ENCODE data around the gene DNAJC6. TPM values are rescaled to one million over a fixed set of nuclear protein-coding genes. Genes with fewer than 3 reads are reported as not detected.

DNAJC6 gene
- polyA plus RNA-seq, 2 of the 4 experiments (the other 2 are of a cell fraction), result 3.0 to 5.0 TPM

- no peak for TF ChIP-seq NFE2L2 (conservative IDR thresholded peaks at IDR 0.05; ENCODE audit: low read length)
- TF ChIP-seq PHF8 (IDR thresholded peaks at IDR 0.05; ENCODE audit: borderline replicate concordance, low read depth), result no peak
Measured at GRCh38 chr1:65429078-65429477, 119.7 kb downstream of the DNAJC6 start (continued).

- DNase-seq (ENCODE audit: low read depth in 1 of 2, low spot score in 1 of 2) (peak; percentile 23 to 55), FAIRE-seq (no peak)
Measured at GRCh38 chr1:65429806-65430205, 120.5 kb downstream of the DNAJC6 start.

GRCh38 chr1:65431111-65431705 is 121.9 kb downstream of the DNAJC6 start:
- POLR2A ChIA-PET, result no interaction called here
- Histone ChIP-seq H3K4me3 (no peak overlapping the region), H3K4me2 (0 out of 3 replicates have a peak overlapping the region, but pooled peaks have one; percentile 59), H3K27ac (peak overlapping the region; percentile 64 to 71; a peak in 2 of 6 replicates), H3K4me1 (peaks cover 30% of the 10 kb centered on the region), H3K9me3 (no peaks in the 10 kb centered on the region)
- TF ChIP-seq CTCF (IDR thresholded peaks at IDR 0.05) (peak; percentile 56), ATOH8 (CRISPR knock-in tag; IDR thresholded peaks at IDR 0.05; ENCODE audit: low read depth) (no peak), SMC3 (IDR thresholded peaks at IDR 0.05) (peak; percentile 42; the same call in 2 of the 3 replicates), RAD21 (conservative IDR thresholded peaks at IDR 0.05 in 1 of 2, IDR thresholded peaks at IDR 0.05 in 1 of 2) (peak; percentile 47 to 49)
- WGBS (ENCODE audit: missing lambda C conversion rate), result 15% methylated on average over 1 of the region's 1 CpG
- peak in 1 of 2 experiments; percentile 38 for DNase-seq (ENCODE audit: low read depth in 1 of 2, low spot score in 1 of 2)
- no peak for FAIRE-seq
- CTCF ChIA-PET, result interaction anchor here (0.6 to 2.4 kb wide), 2 partner anchors 256 to 801 kb away, joined by 3 to 13 read pairs; no protein-coding TSS in a partner anchor
- ATAC-seq, result peak in 1 of 2 experiments; percentile 50; a peak in 2 of 6 replicates

More at GRCh38 chr1:65429806-65430205, 120.5 kb downstream of the DNAJC6 start:
- Histone ChIP-seq H3K4me2 (peak overlapping the region; percentile 59), H3K4me3 (peak overlapping the region; percentile 4; the same call in 1 of the 3 replicates), H3K27ac (peak overlapping the region; percentile 64 to 71), H3K4me1 (peaks cover 43% of the 10 kb centered on the region), H3K9me3 (no peaks in the 10 kb centered on the region)
- peak; percentile 46 to 52; a peak in 3 of 6 replicates for ATAC-seq
- ChIA-PET CTCF (interaction anchor here (0.9 to 2.4 kb wide), 4 partner anchors 29 to 258 kb away, joined by 4 to 13 read pairs (median 4); no protein-coding TSS in a partner anchor), POLR2A (no interaction called here)
- TF ChIP-seq FOSL2 (IDR thresholded peaks at IDR 0.05), result 0 out of 2 replicates have a peak, but pooled peaks have one; percentile 37
- peak; percentile 75 for TF ChIP-seq FOSL2 (CRISPR knock-in tag; IDR thresholded peaks at IDR 0.05)
- peak; percentile 40; the same call in 1 of the 2 replicates for TF ChIP-seq MAX (IDR thresholded peaks at IDR 0.05)
- peak; percentile 18; the same call in 1 of the 2 replicates for TF ChIP-seq GATA3 (IDR thresholded peaks at IDR 0.05; ENCODE audit: borderline replicate concordance)
- TF ChIP-seq HOXA7 (CRISPR knock-in tag; IDR thresholded peaks at IDR 0.05), result no peak
- TF ChIP-seq JUNB (IDR thresholded peaks at IDR 0.05), result peak; percentile 22; the same call in 1 of the 2 replicates
- no peak for TF ChIP-seq MAZ (IDR thresholded peaks at IDR 0.05; ENCODE audit: borderline replicate concordance, low read depth, low read length)
- 17% methylated on average over 7 of the region's 7 CpGs for WGBS (ENCODE audit: missing lambda C conversion rate)

- TF ChIP-seq KDM5A (IDR thresholded peaks at IDR 0.05) (no peak), EHMT2 (IDR thresholded peaks at IDR 0.05; ENCODE audit: low read depth) (no peak), POLR2A (IDR thresholded peaks at IDR 0.05; ENCODE audit: low read length) (no peak), JUNB (IDR thresholded peaks at IDR 0.05) (no peak), CBX2 (IDR thresholded peaks at IDR 0.05; ENCODE audit: borderline replicate concordance, low read depth) (no peak), POLR2AphosphoS2 (conservative IDR thresholded peaks at IDR 0.05; ENCODE audit: low read length) (no peak), RAD21 (conservative IDR thresholded peaks at IDR 0.05 in 1 of 2, IDR thresholded peaks at IDR 0.05 in 1 of 2) (no peak), BCL3 (IDR thresholded peaks at IDR 0.05) (no peak), CTCF (IDR thresholded peaks at IDR 0.05) (no peak), PHF8 (IDR thresholded peaks at IDR 0.05; ENCODE audit: borderline replicate concordance, low read depth) (no peak), RNF2 (IDR thresholded peaks at IDR 0.05; ENCODE audit: borderline replicate concordance, low read depth) (no peak), ZNF302 (CRISPR knock-in tag; IDR thresholded peaks at IDR 0.05) (no peak)
- ATAC-seq, result no peak
- DNase-seq (ENCODE audit: low read depth in 1 of 2, low spot score in 1 of 2), result no peak
- Histone ChIP-seq H3K9me3 (no peaks in the 10 kb centered on the region), H3K4me3 (no peak overlapping the region), H3K4me2 (no peak overlapping the region), H3K27ac (no peak overlapping the region), H3K4me1 (peaks cover 25% of the 10 kb centered on the region)
- WGBS (ENCODE audit: missing lambda C conversion rate), result 87% methylated on average over 8 of the region's 8 CpGs
- FAIRE-seq, result no peak
- CTCF ChIA-PET, result no interaction called here
- POLR2A ChIA-PET, result no interaction called here
Measured at GRCh38 chr1:65432918-65433317, 123.6 kb downstream of the DNAJC6 start.

Measured in A549 (cell line).